ENCODE results near the gene CREB5. TPM values are rescaled to one million over a fixed set of nuclear protein-coding genes. Genes with fewer than 3 reads are reported as not detected.

The CREB5 gene
- total and polyA plus RNA-seq, 9 donors: 0.71 to 15.0 (median 2.7) TPM

GRCh38 chr7:28417321-28417940 lies 5.1 kb downstream of the CREB5 start:
- Histone ChIP-seq H3K4me3 (no peak overlapping the region), H3K27ac (peak overlapping the region in 1 of 2 donors; percentile 38), H3K4me1 (ENCODE audit: insufficient read depth) (peaks cover 5% of the 10 kb centered on the region), H3K27me3 (no peaks in the 10 kb centered on the region), H3K9me3 (no peaks in the 10 kb centered on the region), H3K36me3 (no peaks in the 10 kb centered on the region)
- intact Hi-C loops (cut with DNase I): no loop called here
- TF ChIP-seq POLR2A (IDR thresholded peaks at IDR 0.05) (no peak), EP300 (IDR thresholded peaks at IDR 0.05) (no peak)
- TF ChIP-seq, protein P1, sequence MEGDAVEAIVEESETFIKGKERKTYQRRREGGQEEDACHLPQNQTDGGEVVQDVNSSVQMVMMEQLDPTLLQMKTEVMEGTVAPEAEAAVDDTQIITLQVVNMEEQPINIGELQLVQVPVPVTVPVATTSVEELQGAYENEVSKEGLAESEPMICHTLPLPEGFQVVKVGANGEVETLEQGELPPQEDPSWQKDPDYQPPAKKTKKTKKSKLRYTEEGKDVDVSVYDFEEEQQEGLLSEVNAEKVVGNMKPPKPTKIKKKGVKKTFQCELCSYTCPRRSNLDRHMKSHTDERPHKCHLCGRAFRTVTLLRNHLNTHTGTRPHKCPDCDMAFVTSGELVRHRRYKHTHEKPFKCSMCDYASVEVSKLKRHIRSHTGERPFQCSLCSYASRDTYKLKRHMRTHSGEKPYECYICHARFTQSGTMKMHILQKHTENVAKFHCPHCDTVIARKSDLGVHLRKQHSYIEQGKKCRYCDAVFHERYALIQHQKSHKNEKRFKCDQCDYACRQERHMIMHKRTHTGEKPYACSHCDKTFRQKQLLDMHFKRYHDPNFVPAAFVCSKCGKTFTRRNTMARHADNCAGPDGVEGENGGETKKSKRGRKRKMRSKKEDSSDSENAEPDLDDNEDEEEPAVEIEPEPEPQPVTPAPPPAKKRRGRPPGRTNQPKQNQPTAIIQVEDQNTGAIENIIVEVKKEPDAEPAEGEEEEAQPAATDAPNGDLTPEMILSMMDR (IDR thresholded peaks at IDR 0.05): no peak
- WGBS, 3 donors: 29 to 40% (median 37%) methylated on average over 5 of the region's 5 CpGs
- DNase-seq: no peak

DNA sequence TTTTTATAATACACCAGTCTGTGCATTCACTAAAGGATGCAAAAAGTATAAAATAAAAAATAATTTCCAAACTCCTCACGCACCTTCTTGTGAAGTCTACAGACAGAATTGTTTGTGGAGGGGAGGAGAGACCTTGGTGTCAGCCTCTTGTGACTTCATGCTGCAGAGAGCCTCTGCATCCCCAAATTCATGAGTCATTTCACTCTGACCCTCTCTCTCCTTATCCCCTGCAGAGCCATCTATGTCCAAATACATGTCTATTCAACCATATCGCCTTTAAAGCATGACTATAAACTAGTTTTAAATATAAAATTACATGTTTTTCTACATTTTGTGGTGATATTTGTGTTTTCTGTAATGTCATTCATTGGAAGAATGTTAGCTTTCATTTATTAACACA lies 6.0 kb downstream of the CREB5 start:
- intact Hi-C loops (cut with DNase I): no loop called here
- 82 to 90% (median 89%) methylated on average over 2 of the region's 2 CpGs for WGBS, 3 donors

DNA sequence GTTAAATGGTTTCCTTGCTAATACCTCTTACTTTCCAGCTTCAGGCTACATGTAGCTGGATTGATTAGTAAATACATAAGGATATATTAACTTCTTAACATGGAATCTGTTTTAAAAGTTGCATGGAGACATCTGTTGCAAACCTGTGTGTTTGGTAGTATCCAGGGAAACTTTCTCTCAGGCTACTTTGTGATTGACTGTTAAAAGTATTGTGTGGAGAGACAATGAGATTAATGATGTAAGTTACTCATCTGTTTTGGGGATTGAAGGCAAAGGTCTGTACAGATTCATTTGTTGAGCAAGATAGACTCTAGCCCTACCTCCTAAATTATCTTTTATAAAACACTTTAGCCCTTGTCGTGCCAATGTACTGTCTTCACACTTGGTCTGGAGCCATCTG lies 6.6 kb downstream of the CREB5 start:
- 51 to 86% (median 80%) methylated on average over 1 of the region's 1 CpG for WGBS, 3 donors
- Histone ChIP-seq H3K4me3 (no peak overlapping the region), H3K27ac (no peak overlapping the region), H3K9me3 (no peaks in the 10 kb centered on the region), H3K4me1 (ENCODE audit: insufficient read depth) (peaks cover 5% of the 10 kb centered on the region), H3K36me3 (no peaks in the 10 kb centered on the region), H3K27me3 (no peaks in the 10 kb centered on the region)
- intact Hi-C loops (cut with DNase I): no loop called here
- DNase-seq: no peak
- TF ChIP-seq, protein P1 (IDR thresholded peaks at IDR 0.05): no peak
- no peak for TF ChIP-seq EP300 (IDR thresholded peaks at IDR 0.05)

More for the DNA sequence above, 6.0 kb downstream of the CREB5 start:
- Histone ChIP-seq H3K27me3 (no peaks in the 10 kb centered on the region), H3K4me1 (ENCODE audit: insufficient read depth) (peaks cover 5% of the 10 kb centered on the region), H3K9me3 (no peaks in the 10 kb centered on the region), H3K36me3 (no peaks in the 10 kb centered on the region), H3K4me3 (no peak overlapping the region), H3K27ac (no peak overlapping the region)
- TF ChIP-seq, protein P1 (IDR thresholded peaks at IDR 0.05): no peak
- DNase-seq: no peak

DNA sequence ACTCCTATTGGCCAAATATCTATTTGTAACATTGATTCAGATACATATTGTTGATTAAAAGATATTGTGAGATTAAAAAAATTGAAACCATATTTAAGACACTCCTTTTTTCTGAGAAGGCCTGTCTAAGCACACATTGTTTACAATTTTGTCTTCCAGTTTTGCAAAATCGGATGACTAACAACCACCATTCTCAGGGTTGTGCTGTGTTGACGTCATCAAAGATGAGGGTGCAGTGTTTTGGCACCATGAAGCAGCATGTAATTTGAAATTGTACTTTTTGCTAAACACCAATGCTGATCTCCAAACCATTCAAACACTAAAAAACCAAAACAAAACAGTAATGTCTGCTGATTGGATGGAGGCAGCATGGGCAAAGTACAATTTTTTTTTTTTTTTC lies 7.4 kb downstream of the CREB5 start:
- TF ChIP-seq, protein P1 (IDR thresholded peaks at IDR 0.05): no peak
- no peak for TF ChIP-seq EP300 (IDR thresholded peaks at IDR 0.05)
- TF ChIP-seq POLR2A (IDR thresholded peaks at IDR 0.05): no peak
- H3K4me1 ChIP-seq (ENCODE audit: insufficient read depth): peaks cover 5% of the 10 kb centered on the region
- WGBS, 3 donors: 18 to 38% (median 29%) methylated on average over 2 of the region's 2 CpGs
- no peak overlapping the region for H3K4me3 ChIP-seq
- no peak overlapping the region for H3K27ac ChIP-seq
- no peaks in the 10 kb centered on the region for H3K27me3 ChIP-seq
- intact Hi-C loops (cut with DNase I): no loop called here
- H3K36me3 ChIP-seq: no peaks in the 10 kb centered on the region
- H3K9me3 ChIP-seq: no peaks in the 10 kb centered on the region
- DNase-seq: peak in 2 of 5 donors; percentile 25 to 61

Measured in ovary (tissue), 9 donors.